AG09309 (cell line): ENCODE measurements around the gene POU6F2.
A peak's percentile ranks its signal among the peaks of the same experiment; 100 is the strongest.

Source experiments
- DNase-seq: peaks from one replicate; pipeline ENCODE4 v3.0.0-alpha.2; 2010; ENCODE audit warnings: low read depth
- H3K4me3 ChIP-seq: 2 replicates; pipeline ENCODE4 v1.5.1; 2011; ENCODE audit warnings: mild to moderate bottlenecking, low read depth, low read length, moderate library complexity; ENCODE audit not compliant: control insufficient read depth
- TF ChIP-seq, protein P1 (sequence below): IDR thresholded peaks from 2 replicates; pipeline ENCODE4 v1.5.1; 2011; ENCODE audit warnings: mild to moderate bottlenecking, low read depth, low read length, inconsistent platforms; ENCODE audit not compliant: insufficient read depth, control insufficient read depth; ENCODE audit errors: missing control alignments

Gene POU6F2

DNA sequence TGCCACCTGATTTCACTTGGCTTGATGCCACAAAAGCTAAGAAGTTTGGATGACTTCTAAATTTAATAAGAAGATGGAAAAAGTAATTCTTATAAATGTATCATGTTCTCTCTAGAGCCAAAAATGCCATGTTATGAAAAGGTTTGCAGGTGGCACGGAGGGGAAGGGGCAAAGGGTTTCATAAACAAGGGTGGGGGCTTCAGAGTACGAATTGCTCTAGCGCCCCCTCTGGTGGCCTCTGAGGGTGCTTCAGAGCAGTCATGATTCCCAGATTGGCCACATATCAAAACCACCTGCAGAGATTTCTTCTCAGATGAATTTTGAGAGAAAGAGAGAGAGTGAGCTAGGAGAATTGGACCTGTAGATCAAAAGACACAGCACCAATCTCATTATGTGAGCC lies 379.9 kb downstream of the POU6F2 start:
- no peak for DNase-seq
- no peak overlapping the region for H3K4me3 ChIP-seq
- TF ChIP-seq, protein P1, sequence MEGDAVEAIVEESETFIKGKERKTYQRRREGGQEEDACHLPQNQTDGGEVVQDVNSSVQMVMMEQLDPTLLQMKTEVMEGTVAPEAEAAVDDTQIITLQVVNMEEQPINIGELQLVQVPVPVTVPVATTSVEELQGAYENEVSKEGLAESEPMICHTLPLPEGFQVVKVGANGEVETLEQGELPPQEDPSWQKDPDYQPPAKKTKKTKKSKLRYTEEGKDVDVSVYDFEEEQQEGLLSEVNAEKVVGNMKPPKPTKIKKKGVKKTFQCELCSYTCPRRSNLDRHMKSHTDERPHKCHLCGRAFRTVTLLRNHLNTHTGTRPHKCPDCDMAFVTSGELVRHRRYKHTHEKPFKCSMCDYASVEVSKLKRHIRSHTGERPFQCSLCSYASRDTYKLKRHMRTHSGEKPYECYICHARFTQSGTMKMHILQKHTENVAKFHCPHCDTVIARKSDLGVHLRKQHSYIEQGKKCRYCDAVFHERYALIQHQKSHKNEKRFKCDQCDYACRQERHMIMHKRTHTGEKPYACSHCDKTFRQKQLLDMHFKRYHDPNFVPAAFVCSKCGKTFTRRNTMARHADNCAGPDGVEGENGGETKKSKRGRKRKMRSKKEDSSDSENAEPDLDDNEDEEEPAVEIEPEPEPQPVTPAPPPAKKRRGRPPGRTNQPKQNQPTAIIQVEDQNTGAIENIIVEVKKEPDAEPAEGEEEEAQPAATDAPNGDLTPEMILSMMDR = peak; percentile 20

DNA sequence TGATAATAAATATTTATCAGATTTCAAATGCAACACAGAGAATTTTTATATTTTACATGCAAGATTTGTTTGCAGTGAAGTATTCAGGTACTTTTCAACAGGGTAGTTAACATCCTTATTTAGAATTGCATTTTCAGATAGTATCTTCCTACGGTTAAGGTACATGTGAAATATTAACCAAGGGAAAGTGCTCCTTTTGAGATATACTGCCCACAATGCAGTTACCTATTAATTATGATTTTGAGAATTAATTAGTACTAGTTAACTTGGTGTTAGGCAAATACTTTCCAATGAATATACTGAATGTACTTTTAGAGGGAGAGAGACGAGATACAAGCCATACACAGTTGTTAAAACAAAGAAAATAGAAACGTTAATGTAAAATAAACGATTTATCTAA lies 382.3 kb downstream of the POU6F2 start:
- no peak overlapping the region for H3K4me3 ChIP-seq
- TF ChIP-seq, protein P1 = no peak
- DNase-seq = no peak

DNA sequence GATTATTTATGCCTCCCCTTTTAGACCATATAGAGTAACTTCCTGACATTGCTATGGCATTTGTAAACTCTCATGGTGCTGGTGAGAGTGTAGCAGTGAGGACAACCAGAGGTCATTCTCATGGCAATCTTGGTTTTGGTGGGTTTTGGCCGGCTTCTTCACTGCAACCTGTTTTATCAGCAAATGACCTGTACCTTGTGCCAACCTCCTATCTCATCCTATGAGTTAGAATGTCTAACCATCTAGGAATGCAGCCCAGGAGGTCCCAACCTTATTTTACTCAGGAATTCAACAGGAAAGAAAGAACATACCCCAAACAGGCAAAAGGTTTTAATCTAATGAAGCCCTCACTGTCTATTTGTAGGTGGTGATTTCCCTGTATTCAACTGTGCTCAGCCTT lies 383.1 kb downstream of the POU6F2 start:
- TF ChIP-seq, protein P1 = no peak
- H3K4me3 ChIP-seq = no peak overlapping the region
- DNase-seq = no peak

DNA sequence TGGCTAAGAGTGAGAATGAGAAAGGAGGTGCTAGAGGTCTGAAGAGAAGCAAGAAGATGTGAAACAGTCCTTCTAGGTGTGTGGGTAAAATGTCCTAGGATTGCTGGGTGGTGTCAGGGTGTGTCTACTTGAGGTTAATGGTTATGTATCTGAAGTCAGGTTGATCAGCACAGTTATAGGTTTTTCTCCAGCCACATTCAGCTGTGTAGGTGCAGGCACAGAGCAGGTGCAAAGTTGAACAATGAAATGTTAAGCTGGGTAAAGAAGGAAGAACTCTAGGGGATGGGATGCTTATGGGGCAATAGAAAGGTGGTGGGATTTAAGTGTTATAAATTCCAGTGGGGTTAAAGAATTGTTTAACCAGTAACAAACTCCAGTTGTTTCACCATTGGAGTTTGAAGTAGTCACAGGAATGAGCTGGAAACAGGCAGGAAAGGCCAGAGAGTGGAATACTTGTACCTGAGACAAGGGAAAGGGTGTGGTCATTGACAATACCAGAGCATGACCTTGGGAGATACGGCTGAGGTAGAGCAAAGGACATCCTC lies 388.1 kb downstream of the POU6F2 start:
- DNase-seq = no peak
- TF ChIP-seq, protein P1 = no peak
- H3K4me3 ChIP-seq = no peak overlapping the region

DNA sequence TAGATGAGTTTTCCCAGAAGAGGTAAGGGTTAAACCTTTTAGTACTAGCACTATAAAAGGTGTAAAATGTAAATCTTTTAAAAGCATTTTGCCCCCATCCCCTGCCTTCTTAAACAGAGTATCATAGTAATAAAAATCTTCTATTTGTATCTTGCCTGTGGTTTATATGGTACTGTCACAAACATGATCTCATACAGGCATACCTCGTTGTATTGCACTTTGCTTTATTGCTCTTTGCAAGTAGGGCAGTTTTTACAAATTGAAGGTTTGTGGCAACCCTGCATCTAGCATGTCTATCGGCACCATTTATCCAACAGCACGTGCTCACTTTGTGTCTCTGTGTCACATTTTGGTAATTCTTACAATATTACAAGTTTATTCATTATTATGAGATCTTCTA lies 389.7 kb downstream of the POU6F2 start:
- no peak for DNase-seq
- H3K4me3 ChIP-seq = no peak overlapping the region
- TF ChIP-seq, protein P1 = no peak

DNA sequence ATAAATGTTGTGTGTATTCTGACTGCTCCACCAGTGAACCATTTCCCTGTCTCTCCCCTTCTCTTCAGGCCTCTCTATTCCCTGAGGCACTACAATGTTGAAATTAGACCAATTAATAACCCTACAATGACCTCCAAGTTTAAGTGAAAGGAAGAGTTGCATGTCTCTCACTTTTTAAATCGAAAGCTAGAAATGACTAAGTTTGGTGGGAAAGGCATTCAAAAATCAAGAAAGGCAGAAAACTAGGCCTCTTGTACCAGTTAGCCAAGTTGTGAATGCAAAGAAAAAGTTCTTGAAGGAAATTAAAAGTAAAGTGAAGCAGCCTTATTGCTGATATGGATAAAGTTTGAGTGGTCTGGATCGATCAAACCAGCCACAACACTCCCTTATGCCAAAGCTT lies 390.2 kb downstream of the POU6F2 start:
- TF ChIP-seq, protein P1 = no peak
- H3K4me3 ChIP-seq = no peak overlapping the region
- DNase-seq = no peak

DNA sequence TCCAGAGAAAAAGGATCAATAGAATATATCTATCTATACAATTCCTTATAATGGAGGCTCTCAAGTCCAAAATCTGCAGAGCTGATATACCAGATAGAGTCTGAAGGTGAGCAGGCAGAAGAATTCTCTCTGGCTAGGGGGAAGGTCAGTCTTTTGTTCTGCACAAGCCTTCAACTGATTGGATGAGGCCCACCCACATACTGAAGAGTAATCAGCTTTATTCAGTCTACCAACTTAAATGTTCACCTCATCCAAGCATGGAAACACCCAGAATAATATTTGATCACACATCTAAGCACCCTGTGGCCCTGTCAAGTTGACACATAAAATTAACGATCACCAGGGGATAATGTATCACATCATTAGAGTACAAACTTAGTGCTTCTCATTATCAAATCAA lies 394.7 kb downstream of the POU6F2 start:
- no peak for DNase-seq
- H3K4me3 ChIP-seq = no peak overlapping the region
- TF ChIP-seq, protein P1 = no peak
